Measurements from ENCODE around the gene PGGHG. TPM values are rescaled to one million over a fixed set of nuclear protein-coding genes. Genes with fewer than 3 reads are reported as not detected.

Gene PGGHG
- total RNA-seq, 1 donor from 2014 or later, result 49.5 TPM

GRCh38 chr11:295351-296170 lies 6.6 kb downstream of the PGGHG start:
- Mint-ChIP-seq H3K27me3 (ENCODE audit: low read depth) (no peaks in the 10 kb centered on the region), H3K4me3 (ENCODE audit: unreplicated experiment) (no peak overlapping the region), H3K36me3 (ENCODE audit: low read depth) (peaks cover 9% of the 10 kb centered on the region), H3K27ac (ENCODE audit: unreplicated experiment) (no peak overlapping the region), H3K9me3 (ENCODE audit: low read depth) (no peaks in the 10 kb centered on the region), H3K4me1 (ENCODE audit: low read depth) (peaks cover 5% of the 10 kb centered on the region)
- TF ChIP-seq, protein P1, sequence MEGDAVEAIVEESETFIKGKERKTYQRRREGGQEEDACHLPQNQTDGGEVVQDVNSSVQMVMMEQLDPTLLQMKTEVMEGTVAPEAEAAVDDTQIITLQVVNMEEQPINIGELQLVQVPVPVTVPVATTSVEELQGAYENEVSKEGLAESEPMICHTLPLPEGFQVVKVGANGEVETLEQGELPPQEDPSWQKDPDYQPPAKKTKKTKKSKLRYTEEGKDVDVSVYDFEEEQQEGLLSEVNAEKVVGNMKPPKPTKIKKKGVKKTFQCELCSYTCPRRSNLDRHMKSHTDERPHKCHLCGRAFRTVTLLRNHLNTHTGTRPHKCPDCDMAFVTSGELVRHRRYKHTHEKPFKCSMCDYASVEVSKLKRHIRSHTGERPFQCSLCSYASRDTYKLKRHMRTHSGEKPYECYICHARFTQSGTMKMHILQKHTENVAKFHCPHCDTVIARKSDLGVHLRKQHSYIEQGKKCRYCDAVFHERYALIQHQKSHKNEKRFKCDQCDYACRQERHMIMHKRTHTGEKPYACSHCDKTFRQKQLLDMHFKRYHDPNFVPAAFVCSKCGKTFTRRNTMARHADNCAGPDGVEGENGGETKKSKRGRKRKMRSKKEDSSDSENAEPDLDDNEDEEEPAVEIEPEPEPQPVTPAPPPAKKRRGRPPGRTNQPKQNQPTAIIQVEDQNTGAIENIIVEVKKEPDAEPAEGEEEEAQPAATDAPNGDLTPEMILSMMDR (IDR thresholded peaks at IDR 0.05), result no peak
- peak; percentile 84 for DNase-seq (ENCODE audit: low spot score)

DNA sequence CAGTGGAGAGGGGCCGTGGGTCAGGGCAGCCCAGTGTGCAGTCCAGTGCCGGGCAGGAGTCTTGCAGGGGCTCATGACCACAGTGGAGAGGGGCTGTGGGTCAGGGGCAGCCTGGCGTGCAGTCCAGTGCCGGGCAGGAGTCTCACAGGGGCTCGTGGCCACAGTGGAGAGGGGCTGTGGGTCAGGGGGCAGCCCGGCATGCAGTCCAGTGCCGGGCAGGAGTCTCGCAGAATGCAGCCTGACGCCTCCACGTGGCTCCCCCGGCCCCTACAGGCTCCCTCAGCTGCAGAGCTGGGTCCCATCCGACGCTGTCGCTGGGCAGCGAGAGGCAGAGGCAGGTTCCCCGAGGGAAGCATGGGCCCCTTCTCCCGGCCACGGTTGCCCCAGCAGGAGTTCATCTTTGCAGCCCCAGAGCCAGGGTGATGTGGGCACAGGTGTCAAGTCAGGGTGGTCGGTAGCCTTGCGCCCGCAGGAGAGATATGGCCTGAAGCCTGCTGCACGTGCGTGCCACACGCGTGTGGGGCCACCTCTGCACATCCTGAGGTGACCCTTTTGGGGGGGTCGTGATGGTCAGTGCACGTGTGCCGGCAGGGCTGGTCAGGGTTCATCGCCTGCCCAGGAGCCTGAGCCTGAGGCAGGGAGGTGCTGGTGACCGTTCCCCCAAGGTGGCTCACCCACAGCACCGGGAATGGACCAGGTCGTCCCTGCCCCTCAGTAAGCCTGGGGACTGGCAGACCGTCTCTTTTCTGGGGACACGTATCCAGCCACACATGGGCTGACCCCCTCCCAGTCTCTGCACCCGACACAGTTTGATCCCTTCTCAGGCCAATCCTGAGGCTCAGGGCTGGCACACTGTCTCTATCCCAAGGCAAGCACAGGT lies 7.5 kb downstream of the PGGHG start:
- Mint-ChIP-seq H3K4me1 (ENCODE audit: low read depth) (no peaks in the 10 kb centered on the region), H3K4me3 (ENCODE audit: unreplicated experiment) (no peak overlapping the region), H3K9me3 (ENCODE audit: low read depth) (no peaks in the 10 kb centered on the region), H3K27me3 (ENCODE audit: low read depth) (no peaks in the 10 kb centered on the region), H3K27ac (ENCODE audit: unreplicated experiment) (no peak overlapping the region), H3K36me3 (ENCODE audit: low read depth) (peaks cover 5% of the 10 kb centered on the region)
- DNase-seq (ENCODE audit: low spot score), result peak; percentile 78
- TF ChIP-seq, protein P1 (IDR thresholded peaks at IDR 0.05), result no peak

DNA sequence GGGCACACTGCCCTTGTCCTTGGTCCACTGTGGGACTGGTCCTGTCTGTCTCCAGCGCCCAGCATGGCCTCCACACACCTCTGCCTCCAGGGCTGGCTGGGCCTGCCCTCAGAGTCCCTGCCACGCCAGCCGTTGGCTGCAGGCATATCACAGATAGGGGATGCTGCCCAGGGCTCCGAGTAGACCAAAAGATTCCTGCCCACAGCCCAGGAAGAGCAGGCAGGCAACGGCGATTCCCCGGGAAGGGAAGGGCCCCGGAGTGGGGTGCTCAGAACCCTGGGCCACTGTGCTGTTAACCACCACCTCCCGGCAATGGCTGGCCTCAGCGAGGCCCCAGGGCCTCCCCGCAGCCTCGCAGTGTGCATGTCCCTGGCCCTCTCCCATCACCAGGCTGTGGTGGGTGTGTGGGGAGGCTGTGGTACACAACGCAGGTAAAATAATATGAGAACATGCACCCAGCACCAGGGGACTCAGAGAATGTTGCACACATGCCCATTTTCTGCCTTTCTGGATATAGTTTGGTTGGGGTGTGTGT lies 8.2 kb downstream of the PGGHG start:
- TF ChIP-seq, protein P1 (IDR thresholded peaks at IDR 0.05), result no peak
- H3K27ac Mint-ChIP-seq (ENCODE audit: unreplicated experiment), result no peak overlapping the region
- H3K36me3 Mint-ChIP-seq (ENCODE audit: low read depth), result peaks cover 3% of the 10 kb centered on the region
- no peak overlapping the region for H3K4me3 Mint-ChIP-seq (ENCODE audit: unreplicated experiment)
- H3K9me3 Mint-ChIP-seq (ENCODE audit: low read depth), result no peaks in the 10 kb centered on the region
- peak; percentile 75 for DNase-seq (ENCODE audit: low spot score)
- H3K4me1 Mint-ChIP-seq (ENCODE audit: low read depth), result no peaks in the 10 kb centered on the region
- no peaks in the 10 kb centered on the region for H3K27me3 Mint-ChIP-seq (ENCODE audit: low read depth)

DNA sequence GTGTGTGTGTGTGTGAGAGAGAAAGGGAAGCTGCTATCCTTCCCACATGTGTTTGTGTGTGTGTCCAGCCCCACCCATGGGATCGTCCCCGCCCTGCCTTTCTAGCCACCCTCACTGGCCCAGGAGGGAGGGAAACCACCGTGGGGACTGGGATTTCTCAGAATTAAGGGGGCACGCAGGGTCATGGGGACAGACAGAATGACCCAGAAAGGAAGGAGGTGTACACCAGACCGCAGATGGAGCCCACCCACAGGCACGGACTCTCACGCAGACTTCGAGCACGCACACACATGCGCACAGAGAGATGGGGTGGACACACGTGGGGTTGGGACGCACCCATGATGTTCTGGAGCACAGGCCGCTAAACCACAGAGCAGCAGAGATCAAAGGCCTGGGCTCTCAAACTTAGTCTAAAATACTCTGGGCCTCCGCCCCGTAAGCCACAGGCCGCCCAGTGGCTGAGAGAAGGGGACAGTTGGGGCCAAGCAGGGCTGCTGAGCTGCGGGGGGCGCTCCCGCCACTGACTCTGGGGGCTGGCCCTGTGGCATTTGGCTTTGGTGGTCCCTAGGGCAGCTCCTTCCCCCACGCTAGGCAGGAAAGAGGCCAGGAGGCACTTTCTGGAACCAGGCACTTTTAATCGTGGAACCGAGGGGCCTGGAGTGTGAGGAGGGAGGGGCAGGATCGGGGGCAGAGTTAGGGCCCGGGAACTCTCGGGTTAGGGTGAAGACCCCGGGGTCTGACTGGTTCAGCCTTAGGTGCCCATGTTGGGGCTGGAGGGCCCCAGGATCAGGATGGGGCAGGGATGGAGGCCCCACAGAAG lies 8.9 kb downstream of the PGGHG start:
- Mint-ChIP-seq H3K27ac (ENCODE audit: unreplicated experiment) (no peak overlapping the region), H3K4me1 (ENCODE audit: low read depth) (no peaks in the 10 kb centered on the region), H3K9me3 (ENCODE audit: low read depth) (no peaks in the 10 kb centered on the region), H3K27me3 (ENCODE audit: low read depth) (no peaks in the 10 kb centered on the region), H3K36me3 (ENCODE audit: low read depth) (peaks cover 3% of the 10 kb centered on the region), H3K4me3 (ENCODE audit: unreplicated experiment) (no peak overlapping the region)
- TF ChIP-seq, protein P1 (IDR thresholded peaks at IDR 0.05), result no peak
- peak; percentile 58 for DNase-seq (ENCODE audit: low spot score)
